Medulla oblongata (tissue), 1 donor: ENCODE results near the gene GOLGA6L7.
"Not testable (repeated sequence)": the region's sequence is repeated elsewhere in the genome, so short reads cannot be mapped to it uniquely, and the experiment has no call there.

Source experiments
- DNase-seq: peaks from one replicate; pipeline ENCODE4 v3.0.0-alpha.2; 2015; ENCODE audit errors: extremely low spot score

GOLGA6L7 gene, protein sequence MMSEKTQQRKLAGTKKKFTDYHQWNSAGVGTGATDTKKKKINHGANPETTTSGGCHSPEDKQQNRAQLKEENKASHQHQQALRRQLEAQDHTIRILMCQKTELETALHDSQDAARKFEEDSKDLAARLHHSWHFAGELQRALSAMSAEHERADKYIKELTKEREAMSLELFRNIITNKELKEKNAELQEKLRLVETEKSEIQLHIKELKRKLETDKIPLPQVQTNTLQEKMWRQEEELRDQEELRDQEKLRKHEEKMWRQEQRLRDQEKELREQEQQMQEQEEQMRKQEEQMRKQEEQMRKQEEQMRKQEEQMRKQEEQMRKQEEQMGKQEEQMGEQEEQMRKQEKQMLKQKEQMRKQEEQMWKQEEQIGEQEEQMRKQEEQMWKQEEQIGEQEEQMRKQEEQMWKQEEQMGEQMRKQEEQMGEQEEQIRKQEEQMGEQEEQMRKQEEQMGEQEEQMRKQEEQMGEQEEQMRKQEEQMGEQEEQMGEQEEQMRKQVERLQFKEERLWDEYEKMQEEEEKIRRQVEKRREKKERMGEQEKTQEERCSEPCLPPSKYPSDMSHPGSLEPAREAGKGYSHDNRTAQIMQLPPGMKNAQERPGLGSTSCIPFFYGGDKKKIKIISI

DNA sequence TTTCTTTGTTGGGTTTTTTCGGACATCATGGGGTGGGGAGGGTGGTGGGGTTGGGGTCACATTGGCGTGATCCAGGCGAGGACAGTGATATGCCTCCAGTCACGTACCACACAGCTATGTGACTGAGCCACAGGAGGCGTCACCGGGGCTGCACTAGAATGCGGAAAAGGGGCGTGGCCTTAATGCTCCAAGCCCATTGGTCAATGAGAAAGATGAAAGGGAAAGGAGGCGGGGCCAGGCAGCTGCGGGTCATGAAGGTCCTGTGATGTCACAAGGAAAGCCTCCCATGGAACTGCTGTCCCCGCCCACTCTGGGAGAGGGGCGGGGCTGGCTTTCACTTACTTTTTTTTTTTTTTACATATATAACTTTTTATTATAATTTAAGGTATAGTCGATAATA, at the start of gene GOLGA6L7:
GOLGA6L7 (minus strand) TSS at position 124 of the 400 bp plus-strand sequence; CDS start at position 29, 95 bp downstream.
- DNase-seq = not testable (repeated sequence)

DNA sequence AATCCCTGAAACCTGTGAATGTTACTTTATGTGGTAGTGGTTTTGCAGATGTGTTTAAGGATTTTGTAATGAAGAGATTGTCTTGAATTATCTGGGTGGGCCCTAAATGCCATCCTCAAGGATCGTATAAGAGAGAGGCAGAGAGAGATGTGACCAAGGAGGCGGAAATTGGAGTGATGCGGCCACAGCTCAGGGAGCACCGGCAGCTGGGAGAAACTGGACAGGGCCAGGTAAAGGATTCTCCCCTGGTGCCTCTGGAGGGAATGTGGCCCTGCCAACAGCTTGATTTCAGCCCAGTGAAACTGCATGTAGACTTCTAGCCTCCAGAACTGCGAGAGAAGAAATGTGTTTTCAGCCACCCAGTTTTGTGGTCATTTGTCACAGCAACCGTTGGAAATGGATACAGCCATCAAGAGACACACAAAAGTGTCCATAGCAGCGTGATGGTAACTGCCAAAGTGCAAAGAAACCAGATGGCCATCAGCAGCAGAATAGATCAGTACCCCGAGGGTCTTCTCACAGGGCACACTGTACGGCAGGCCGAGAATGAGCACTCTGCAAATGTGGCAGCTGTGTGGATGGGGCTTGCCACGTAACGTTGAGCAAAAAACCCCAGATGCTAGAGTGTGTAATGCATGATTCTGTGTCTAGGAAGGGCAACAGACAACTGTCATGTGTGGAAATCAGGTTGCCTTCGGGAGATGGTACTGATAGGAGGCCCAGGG, 49.6 kb upstream of the GOLGA6L7 start:
- no peak for DNase-seq

DNA sequence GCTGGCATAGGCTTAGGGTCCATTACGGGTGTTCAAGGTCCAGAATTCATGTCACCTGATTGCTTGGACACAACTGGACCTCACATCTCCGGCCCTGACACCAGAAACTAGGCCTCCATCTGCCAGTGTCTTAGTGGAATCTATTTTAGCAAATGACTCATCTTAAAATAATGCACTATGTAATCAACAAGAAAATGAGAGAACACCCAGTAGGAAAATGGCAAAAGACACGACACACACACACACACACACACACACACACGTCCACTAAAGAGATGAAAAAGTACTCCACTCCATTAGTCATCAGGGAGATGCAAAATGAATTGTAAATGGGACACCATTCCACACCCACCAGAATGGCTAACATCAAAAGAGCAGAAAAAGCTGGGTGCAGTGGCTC, 48.5 kb upstream of the GOLGA6L7 start:
- DNase-seq = no peak

DNA sequence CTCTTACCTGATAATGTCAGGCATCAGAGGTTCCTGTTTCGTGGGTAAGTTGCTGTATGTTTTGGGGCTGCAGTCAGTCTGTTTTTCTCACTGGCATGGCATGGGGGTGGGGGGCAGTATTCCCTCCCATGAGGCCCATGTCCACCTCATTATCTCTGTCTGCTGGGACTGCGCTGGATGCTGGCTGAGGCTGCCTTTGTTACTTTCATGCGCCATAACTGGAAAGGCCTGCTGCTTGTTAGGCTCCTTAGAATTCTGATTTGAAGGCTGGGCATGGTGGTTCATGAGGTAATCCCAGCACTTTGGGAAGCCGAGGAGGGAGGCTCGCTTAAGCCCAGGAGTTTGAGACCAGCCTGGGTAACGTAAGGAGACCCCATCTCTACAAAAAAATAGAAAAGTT, 47.1 kb upstream of the GOLGA6L7 start:
- DNase-seq = no peak

DNA sequence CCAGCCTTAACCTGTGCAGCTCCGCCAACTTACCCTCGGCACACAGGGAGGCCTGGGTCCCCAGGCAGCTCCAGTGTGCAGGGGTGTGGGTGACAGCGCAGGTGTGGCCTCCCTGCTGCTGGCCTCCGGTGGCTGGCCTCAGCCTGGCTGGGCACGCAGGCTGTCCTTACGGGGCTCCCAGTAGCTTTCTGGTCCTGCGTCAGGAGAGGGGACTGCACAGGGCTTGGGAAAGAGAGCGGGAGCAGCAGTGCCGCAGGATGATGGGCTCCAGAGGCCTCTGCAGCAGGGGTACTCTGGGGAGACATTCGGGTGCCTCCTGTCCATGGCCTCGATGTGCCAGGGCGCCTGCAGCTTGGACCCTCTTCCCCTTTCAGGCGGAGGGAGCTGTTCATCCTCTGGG, 46.7 kb upstream of the GOLGA6L7 start:
- no peak for DNase-seq

DNA sequence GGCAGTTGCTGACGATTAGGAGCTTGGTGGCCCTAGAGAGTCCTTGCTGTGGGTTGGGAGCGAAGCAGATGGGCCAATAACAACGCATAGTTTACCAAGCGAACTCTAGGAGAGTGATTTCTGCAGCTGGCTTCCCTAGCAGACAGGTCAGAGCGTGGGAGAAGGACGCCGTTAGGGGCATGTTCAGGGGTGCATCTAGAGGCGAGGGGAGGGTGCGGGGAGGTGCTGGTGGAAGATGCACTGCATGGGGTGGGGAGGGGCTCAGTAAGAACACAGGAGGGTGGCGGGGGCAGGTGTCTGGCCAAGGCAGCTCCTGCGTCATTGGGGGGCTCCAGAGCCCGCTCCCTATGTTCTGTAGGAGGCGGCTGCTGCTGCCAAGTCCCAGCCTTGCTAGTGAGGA, 46.2 kb upstream of the GOLGA6L7 start:
- no peak for DNase-seq

DNA sequence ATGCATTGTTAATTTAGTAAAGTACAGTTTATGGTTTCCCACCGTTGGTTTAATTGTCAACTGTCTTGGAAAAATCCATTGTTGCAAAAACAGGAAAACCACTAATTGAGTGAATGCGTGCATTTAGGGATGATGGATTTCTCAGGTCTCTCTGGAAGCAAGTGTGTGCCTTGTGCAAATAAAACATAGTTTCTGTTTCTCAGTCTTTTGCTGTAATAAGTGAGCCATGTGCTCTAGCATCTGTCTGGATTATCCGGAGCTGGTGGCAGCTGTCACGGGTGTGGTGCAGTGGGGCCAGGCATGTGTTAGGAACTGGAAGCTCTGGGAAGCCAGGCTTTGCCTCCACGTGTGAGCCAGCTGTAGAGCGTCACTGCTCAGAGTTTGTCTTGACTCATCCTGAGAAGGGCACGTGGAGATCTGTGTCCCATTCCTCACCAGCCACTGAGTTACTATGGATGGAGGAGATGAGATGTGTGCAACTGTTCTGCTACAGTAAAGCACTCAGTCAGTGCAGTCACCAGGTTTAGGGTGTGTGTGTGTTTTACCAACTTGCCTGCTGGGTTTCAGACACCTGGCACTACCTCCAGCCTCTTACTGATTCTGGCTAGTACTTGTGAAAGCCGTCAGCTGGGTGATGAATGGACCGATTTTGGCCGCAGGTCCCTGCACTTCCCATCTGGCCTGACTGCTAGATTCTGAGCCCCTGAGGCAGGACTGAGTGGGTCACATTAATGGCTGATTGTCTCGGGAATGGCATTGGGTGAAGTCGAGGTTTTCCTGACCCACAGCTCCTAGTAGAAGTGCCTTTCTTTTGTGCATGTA, 44.6 kb upstream of the GOLGA6L7 start:
- no peak for DNase-seq

DNA sequence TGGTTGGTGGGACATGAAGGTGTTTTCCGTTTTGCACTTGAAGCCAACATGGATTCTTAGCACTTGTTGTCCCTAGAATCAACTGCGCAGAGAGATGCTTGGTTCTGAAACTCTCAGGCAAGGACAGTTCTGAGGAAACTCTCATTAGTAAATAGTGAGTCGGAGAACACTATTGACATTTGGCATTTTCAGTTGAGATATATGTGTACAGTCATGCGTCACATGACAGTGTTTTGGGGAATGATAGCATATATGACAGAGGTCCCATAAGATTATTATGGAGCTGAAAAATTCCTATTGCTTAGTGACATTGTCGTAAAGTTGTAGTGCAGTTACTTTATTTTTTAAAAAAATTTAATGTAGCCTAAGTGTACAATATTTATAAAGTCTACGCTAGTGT, 43.1 kb upstream of the GOLGA6L7 start:
- DNase-seq = no peak

DNA sequence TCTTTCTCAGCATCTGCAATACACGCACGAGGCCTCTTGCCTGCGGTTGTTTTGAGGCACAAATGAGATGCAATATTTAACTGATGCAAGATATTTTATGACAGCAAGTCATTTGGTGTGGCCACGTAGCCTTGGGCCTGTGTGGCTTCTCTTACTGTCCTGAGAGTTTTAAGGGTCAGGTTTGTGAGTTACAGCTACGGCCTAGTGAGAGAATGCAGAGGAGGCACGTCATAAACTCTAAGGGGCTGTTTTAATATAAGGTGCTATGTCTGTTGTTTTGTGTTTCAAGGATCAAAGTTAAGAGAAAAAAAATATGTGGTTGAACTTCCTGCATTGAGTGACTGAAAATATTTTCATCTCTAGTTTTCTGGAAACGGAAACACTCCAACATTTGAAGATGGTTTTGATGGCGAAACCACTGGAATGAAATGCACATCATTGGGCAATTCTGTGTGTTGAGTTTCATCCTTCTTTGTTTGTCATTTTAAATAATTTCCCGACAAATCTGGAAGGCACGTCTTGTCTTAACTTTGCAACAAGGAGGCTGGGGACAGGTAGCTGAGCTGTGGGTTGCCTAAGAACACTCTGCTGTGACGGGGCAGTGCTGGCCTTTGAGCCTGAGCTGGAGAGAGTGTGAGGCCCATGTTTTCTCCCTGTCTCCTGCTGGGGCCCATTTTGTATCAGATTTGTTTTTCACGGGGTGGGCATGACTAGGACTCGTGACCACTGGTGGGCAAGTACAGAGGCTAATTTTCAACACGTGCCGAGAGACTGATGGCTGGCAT, 42.5 kb upstream of the GOLGA6L7 start:
- no peak for DNase-seq

DNA sequence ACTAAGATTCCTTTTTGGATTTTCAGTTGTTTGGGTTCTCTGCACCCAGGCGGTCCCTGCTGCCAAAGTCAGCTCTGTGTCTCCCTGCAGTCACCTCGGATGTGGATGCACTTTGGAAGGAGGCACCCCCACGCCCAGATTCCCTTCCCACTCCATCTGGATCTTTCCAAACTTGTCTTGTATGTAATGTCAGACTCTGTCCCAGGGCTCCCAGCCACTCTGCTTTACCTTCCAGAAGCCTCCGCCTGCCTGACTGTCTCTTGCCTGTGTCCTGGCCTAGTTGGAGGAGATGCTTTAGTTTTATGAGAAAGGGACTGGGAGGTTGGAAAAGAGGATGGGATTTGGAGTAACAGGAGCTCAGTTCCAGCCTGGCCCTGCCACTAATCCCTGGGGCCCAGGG, 41.8 kb upstream of the GOLGA6L7 start:
- DNase-seq = not testable (repeated sequence)

DNA sequence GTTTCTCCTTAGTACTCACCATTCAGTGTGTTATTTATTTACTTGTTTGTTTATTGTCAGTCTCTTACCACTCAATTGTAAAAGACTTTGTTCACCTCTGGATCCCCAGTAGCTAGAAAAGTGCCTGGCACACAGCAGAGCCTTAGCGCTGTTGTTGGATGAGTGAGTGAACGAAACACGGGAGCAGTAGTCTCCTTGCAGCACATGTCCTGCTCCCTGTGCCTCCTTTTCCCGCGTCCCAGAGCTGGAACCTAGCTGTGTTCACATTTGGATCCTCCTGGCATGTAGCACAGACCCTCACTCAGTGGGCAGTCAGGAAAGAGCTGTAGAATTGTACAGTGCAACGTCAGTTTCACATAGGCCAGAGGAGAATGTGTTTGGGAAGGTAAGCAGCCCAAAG, 41.4 kb upstream of the GOLGA6L7 start:
- not testable (repeated sequence) for DNase-seq

DNA sequence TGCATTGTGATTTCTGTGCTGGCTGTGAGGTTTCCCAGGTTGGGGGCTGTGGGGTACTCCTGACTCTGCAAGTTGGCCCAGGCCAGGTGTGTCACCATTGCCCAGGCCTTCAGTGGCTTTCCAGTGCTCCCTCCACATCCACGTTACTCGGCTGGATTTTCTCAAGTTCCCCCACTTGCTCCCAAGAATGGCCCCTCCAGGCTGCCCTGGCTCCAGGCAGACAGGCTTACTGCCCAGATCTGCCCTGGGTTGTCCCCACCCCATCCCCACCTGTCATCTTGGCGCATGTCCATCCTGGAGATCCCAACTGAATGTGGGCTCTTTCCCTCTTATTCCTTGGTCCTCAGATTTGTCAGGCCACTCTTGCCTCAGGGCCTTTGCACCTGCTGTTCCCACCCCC, 40.9 kb upstream of the GOLGA6L7 start:
- no peak for DNase-seq

DNA sequence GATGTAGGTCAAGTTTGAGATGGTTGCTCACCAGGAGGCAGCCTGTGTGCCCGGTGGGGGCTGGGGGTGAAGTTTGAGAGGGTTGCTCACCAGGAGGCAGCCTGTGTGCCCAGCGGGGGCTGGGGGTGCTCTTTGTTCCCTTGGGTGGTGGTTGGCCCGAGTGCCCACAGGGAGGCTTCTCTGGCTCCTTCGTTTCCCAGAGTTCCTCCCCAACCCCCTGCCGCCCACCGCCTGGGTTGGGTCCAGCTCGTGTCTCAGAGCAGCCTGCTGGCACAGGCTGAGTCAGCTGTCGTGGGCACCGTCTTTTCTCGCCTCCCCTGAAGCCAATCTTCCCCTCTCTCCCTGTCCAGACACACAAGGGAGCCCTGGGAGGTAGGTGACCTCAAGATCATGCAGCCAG, 40.5 kb upstream of the GOLGA6L7 start:
- no peak for DNase-seq

DNA sequence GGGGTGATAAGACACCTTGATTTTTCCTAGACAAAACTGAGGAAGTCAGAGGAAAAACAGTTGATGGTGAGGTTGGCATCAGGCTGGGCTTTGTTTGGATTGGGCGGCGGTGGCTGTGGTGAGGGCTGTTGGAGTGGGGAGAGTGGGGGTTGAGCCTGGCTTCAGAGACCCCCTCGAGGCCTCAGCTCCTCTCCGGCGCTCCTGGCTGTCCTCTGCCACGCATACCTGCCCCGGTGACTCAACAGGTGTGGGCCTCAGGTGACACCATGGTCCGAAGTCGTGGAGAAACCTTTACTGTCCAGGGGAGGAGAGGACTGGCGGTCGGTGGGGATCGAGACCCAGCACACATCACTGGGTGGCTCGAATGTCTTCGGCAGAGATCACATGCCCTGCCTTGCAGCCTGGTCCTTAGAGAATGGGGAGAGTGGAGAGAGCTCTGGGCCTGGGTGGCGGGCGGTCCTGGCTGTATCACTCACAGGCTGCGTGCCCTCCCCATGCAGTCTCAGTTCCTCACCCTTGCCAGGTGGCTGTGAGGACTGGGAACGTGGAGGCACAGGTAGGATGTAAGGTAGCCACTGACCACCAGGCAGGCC, 40.0 kb upstream of the GOLGA6L7 start:
- DNase-seq = no peak

DNA sequence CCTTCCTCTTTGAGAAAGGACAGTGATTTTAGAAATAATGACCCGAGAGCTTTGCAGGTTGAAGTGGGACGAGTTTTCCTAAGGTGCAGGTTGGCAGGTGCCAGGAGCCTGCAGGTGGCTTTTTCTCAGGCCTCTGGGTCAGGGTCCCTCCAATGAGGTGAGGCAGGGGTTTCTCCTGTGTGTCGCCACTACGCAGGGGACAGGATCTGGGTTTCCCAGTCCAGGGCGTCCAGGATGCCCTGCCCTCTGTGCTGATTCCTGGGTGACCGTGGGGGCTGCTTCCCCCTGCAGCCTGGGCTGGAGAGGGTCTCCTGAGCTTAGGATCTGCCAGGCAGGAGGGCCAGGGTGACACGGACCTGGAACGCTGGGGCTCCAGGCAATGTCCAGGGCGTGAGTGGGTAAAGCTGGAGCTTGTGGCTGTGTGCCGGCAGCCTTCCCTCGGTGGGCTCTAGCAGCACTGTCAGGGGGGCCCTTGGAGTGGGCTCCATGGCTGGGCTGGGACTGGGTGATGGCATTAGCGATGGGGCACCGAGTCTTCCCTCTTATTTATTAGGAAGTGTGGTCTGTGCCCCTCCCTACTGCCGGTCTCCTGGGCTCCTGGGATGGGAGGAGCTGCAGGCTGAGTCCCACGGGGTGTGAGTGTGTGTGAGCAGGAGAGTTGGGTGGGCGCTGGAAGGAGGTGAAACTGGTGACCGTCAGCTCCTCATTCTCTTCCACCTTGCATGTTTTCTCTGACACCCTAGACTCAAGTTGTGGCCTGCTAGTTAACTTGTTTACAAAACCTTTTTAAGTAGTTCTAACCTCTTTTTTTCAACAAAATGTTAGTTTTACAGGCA, 39.1 kb upstream of the GOLGA6L7 start:
- no peak for DNase-seq

DNA sequence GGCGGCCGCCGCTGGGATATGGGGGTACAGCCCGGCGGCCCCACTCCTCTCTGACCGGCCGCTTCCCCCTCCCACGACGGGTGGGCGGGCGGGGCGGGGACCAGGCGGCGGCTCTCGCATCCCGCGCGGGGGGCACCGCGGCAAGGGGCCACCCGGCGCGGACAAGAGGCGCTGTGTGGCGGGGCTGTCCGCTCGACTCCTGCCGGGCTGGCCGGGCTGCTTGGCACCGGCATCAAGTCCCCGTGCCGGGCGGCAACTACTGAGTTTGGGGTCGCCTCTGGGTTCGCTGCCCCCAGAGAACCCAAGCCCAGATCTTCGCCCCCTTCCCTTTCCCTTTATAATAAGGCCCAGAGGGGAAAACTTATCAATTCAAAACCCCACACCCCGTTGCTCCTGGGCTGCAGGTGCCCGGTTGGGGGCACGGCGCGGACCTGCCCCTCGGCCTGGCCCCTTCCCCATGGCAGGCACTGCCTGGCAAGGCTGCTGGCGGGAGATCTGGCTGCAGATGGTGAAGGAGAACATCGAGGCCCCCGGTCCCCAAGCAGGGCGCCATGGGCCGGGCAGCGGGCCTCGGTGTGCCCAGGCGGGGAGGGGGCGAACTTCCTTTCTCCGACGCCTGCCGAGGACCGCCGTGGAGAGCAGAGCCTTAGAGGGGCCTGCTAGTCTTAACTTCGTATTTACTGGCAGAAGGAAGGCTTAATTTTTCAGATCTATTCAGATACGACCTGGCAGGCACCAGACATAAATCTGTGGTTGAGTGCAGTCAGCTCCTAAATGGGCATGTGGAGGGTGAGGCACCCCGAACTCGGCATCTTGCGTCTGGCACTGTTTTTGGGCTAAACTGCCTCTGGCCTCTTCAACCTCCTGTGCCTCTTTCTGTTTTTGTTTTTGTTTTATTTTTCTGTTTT, 38.2 kb upstream of the GOLGA6L7 start:
- no peak for DNase-seq

DNA sequence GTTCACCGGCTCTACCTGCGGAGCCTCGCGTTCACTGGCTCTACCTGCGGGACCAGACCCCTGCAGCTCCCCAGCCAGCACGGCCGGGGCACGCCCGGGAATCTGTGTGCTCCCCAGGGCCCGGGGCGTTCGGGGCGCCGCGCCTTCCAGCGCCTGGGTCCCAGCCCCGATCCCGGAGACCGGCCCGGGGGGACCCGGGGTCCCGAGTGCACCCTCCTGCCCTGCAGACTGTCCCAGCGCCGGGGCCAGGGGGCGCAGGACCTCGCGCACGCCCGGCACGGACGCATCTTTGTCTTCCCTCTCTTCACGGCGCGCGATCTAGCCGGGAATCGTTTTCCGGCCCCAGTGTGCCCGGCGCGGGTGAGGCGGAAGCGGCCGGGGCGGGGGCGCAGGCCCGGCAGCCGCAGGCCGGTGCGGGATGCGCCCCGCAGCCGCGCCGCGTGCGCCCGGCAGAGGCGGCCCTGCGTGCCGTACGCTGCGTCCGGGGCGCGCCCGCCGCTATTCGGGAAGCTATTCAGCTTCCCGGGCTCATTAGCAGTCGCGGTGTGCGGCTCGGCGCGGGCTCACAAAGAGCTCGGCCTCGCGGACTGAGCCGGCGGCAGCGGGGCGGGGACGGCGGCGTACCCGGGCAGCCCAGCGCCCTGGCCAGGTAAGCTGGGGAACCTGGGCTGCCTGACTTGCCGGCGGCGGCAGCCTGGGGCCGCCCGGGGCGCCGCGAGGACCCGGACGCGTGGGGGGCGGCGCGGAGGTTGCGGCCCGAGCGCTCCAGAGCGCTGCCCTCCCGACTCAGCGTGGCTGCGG, 37.4 kb upstream of the GOLGA6L7 start, which contains the start of gene APBA2:
APBA2 (plus strand) TSS at position 345 of the 801 bp plus-strand sequence. CDS start 167,911 bp downstream, outside the sequence.
- no peak for DNase-seq
